Thyroid gland (tissue), 4 donors: ENCODE results near the gene BAZ1B. TPM values are rescaled to one million over a fixed set of nuclear protein-coding genes. Genes with fewer than 3 reads are reported as not detected.
"Not testable (repeated sequence)": the region's sequence is repeated elsewhere in the genome, so short reads cannot be mapped to it uniquely, and the experiment has no call there.

ENCODE experiments used
- DNase-seq, 2 donors: peaks; one replicate each; pipeline ENCODE4 v3.0.0-alpha.2; 2019
- H3K27ac ChIP-seq, 3 donors: fragments of 200-600 bp; sonication (generic); 1 replicate in 2 of 3; 2 replicates in 1 of 3; pipeline ENCODE4 v1.5.1; 2016 to 2019; ENCODE audit warnings: mild to moderate bottlenecking in 1 of 3, moderate library complexity in 1 of 3
- H3K27me3 ChIP-seq: fragments of 200-600 bp; sonication (generic); one replicate; pipeline ENCODE4 v1.5.1; 2019
- H3K36me3 ChIP-seq, 2 donors: fragments of 200-600 bp; sonication (generic); one replicate each; pipeline ENCODE4 v1.5.1; 2016 to 2019
- H3K4me1 ChIP-seq, 2 donors: fragments of 200-600 bp; sonication (generic); one replicate each; pipeline ENCODE4 v1.5.1; 2017 to 2019
- H3K4me3 ChIP-seq, 3 donors: fragments of 200-600 bp; sonication (generic); replicated peaks in 1 of 3; 1 replicate in 2 of 3; 2 replicates in 1 of 3; pipeline ENCODE4 v1.5.1; 2016; ENCODE audit warnings: mild to moderate bottlenecking in 1 of 3
- H3K9me3 ChIP-seq: fragments of 200-600 bp; sonication (generic); one replicate; pipeline ENCODE4 v1.5.1; 2017
- CTCF ChIP-seq, 6 experiments: fragments of 200-600 bp in 3 of 6; fragments of 450-650 bp in 3 of 6; sonication (generic) in 3 of 6; IDR thresholded peaks; one replicate each; pipeline ENCODE4 v1.5.1; 2016 to 2019; ENCODE audit warnings: antibody characterized with exemption in 6 of 6, mild to moderate bottlenecking in 2 of 6, inconsistent platforms in 1 of 6, moderate library complexity in 1 of 6
- POLR2A ChIP-seq, 2 donors: fragments of 450-650 bp; IDR thresholded peaks; one replicate each; pipeline ENCODE4 v1.6.1; 2017; ENCODE audit warnings: antibody characterized with exemption in 2 of 2, mild to moderate bottlenecking in 2 of 2, moderate library complexity in 1 of 2
- WGBS, 2 donors: methylation state at CpG; one replicate each; pipeline ENCODE4 v1.1.5; 2017; 5-methylcytosine and 5-hydroxymethylcytosine counted together
- intact Hi-C: fragments of 100-400 bp; cut with DNase I; formaldehyde crosslinking; loops from one replicate; pipeline ENCODE4 v1.15.1; 2023
- total RNA-seq, 4 donors: library from RNA; depleted of rRNA; stranded (reverse); fragments of >200 nt; gene quantifications; one replicate each; pipeline ENCODE4 v1.2.3, GENCODE V29; 2016

The BAZ1B gene
- total RNA-seq, 4 donors from 2014 or later, result 52.8 to 69.0 (median 55.1) TPM

GRCh38 chr7:73426016-73426415 lies 96.1 kb downstream of the BAZ1B start:
- no peak overlapping the region for H3K4me3 ChIP-seq
- no peak overlapping the region for H3K27ac ChIP-seq
- H3K27me3 ChIP-seq, result no peaks in the 10 kb centered on the region
- no peaks in the 10 kb centered on the region for H3K36me3 ChIP-seq
- intact Hi-C loops, result no loop called here
- no peaks in the 10 kb centered on the region for H3K9me3 ChIP-seq
- WGBS, 2 donors, result 75 to 81% methylated on average over 8 of the region's 8 CpGs
- peaks cover 5 to 11% of the 10 kb centered on the region in 2 donors for H3K4me1 ChIP-seq
- DNase-seq, result no peak
- no peak for TF ChIP-seq POLR2A (IDR thresholded peaks at IDR 0.05)
- TF ChIP-seq CTCF (IDR thresholded peaks at IDR 0.05), result no peak

GRCh38 chr7:73425356-73425983 lies 96.6 kb downstream of the BAZ1B start:
- H3K4me1 ChIP-seq, result peaks cover 5 to 11% of the 10 kb centered on the region in 2 donors
- no peaks in the 10 kb centered on the region for H3K36me3 ChIP-seq
- WGBS, 2 donors, result 95 to 98% methylated on average over 9 of the region's 9 CpGs
- H3K4me3 ChIP-seq, result no peak overlapping the region
- no peak overlapping the region for H3K27ac ChIP-seq
- no peaks in the 10 kb centered on the region for H3K27me3 ChIP-seq
- TF ChIP-seq CTCF (IDR thresholded peaks at IDR 0.05) (no peak), POLR2A (IDR thresholded peaks at IDR 0.05) (no peak)
- DNase-seq, result no peak
- no peaks in the 10 kb centered on the region for H3K9me3 ChIP-seq
- intact Hi-C loops, result no loop called here

- no peak overlapping the region for H3K27ac ChIP-seq
- H3K9me3 ChIP-seq, result no peaks in the 10 kb centered on the region
- DNase-seq, result no peak
- 74 to 84% methylated on average over 11 of the region's 11 CpGs for WGBS, 2 donors
- H3K4me1 ChIP-seq, result peaks cover 5 to 11% of the 10 kb centered on the region in 2 donors
- H3K27me3 ChIP-seq, result no peaks in the 10 kb centered on the region
- H3K36me3 ChIP-seq, result no peaks in the 10 kb centered on the region
- intact Hi-C loops, result no loop called here
- H3K4me3 ChIP-seq, result no peak overlapping the region
- no peak for TF ChIP-seq CTCF (IDR thresholded peaks at IDR 0.05)
- no peak for TF ChIP-seq POLR2A (IDR thresholded peaks at IDR 0.05)
These were observed 97.6 kb downstream of the BAZ1B start for GRCh38 chr7:73424489-73424885.

GRCh38 chr7:73423519-73424488 lies 98.3 kb downstream of the BAZ1B start:
- peak overlapping the region in 1 of 3 donors; percentile 29 for H3K27ac ChIP-seq
- 9 to 19% methylated on average over 31 to 34 of the region's 52 CpGs for WGBS, 2 donors
- DNase-seq, result peak; percentile 33 to 48

GRCh38 chr7:73420610-73421009 lies 101.5 kb downstream of the BAZ1B start:
- H3K9me3 ChIP-seq, intact Hi-C loops, H3K27me3 ChIP-seq, H3K36me3 ChIP-seq, H3K27ac ChIP-seq, H3K4me3 ChIP-seq, DNase-seq: not testable (repeated sequence)
- WGBS, 2 donors, result 69 to 71% methylated on average over 8 of the region's 8 CpGs
- H3K4me1 ChIP-seq, result peaks cover 5 to 11% of the 10 kb centered on the region in 2 donors

More at GRCh38 chr7:73423519-73424488, 98.3 kb downstream of the BAZ1B start:
- Histone ChIP-seq H3K27me3 (no peaks in the 10 kb centered on the region), H3K36me3 (no peaks in the 10 kb centered on the region), H3K4me3 (no peak overlapping the region), H3K9me3 (no peaks in the 10 kb centered on the region), H3K4me1 (peaks cover 5 to 11% of the 10 kb centered on the region in 2 donors)
- no peak for TF ChIP-seq CTCF (IDR thresholded peaks at IDR 0.05)
- no peak for TF ChIP-seq POLR2A (IDR thresholded peaks at IDR 0.05)
- intact Hi-C loops, result no loop called here

- H3K9me3 ChIP-seq, intact Hi-C loops, H3K4me3 ChIP-seq, H3K36me3 ChIP-seq, H3K27ac ChIP-seq, H3K27me3 ChIP-seq: not testable (repeated sequence)
- DNase-seq, result peak; percentile 37 to 43
- peaks cover 5 to 11% of the 10 kb centered on the region in 2 donors for H3K4me1 ChIP-seq
- WGBS, 2 donors, result 20 to 30% methylated on average over 8 of the region's 8 CpGs
These were observed 102.1 kb downstream of the BAZ1B start for GRCh38 chr7:73420016-73420415.
